GM18907 (cell line): ENCODE data around the gene TMEM259.

Experiments used
- ATAC-seq: cut with Tn5 transposase; IDR thresholded peaks from one replicate; pipeline ENCODE4 v1.9.1; 2021; ENCODE audit warnings: mild to moderate bottlenecking, moderate library complexity; ENCODE audit not compliant: unreplicated experiment

Gene TMEM259

GRCh38 chr19:1055886-1056620, 35.1 kb upstream of the TMEM259 start:
- no peak for ATAC-seq

GRCh38 chr19:1055028-1055425, 34.1 kb upstream of the TMEM259 start:
- ATAC-seq: no peak

GRCh38 chr19:1054102-1055027, 33.4 kb upstream of the TMEM259 start:
- no peak for ATAC-seq

GRCh38 chr19:1053176-1054101, 32.5 kb upstream of the TMEM259 start:
- no peak for ATAC-seq

- no peak for ATAC-seq
These were observed 31.5 kb upstream of the TMEM259 start for GRCh38 chr19:1052349-1052975.

- ATAC-seq: no peak
These were observed 30.9 kb upstream of the TMEM259 start for GRCh38 chr19:1051791-1052190.

GRCh38 chr19:1050989-1051788, 30.3 kb upstream of the TMEM259 start:
- no peak for ATAC-seq

- ATAC-seq: no peak
These were observed 28.9 kb upstream of the TMEM259 start for GRCh38 chr19:1049800-1050199.

GRCh38 chr19:1049106-1049505, 28.2 kb upstream of the TMEM259 start:
- ATAC-seq: no peak

GRCh38 chr19:1047696-1048147, 26.8 kb upstream of the TMEM259 start:
- no peak for ATAC-seq

GRCh38 chr19:1046836-1047695, 26.1 kb upstream of the TMEM259 start:
- ATAC-seq: no peak

GRCh38 chr19:1046117-1046626, 25.2 kb upstream of the TMEM259 start:
- no peak for ATAC-seq

GRCh38 chr19:1045247-1045603, 24.3 kb upstream of the TMEM259 start:
- ATAC-seq: no peak

- ATAC-seq: no peak
These were observed 22.0 kb upstream of the TMEM259 start for GRCh38 chr19:1042689-1043511.

- ATAC-seq: no peak
These were observed 21.1 kb upstream of the TMEM259 start for GRCh38 chr19:1041835-1042685.

- no peak for ATAC-seq
These were observed 20.4 kb upstream of the TMEM259 start for GRCh38 chr19:1041272-1041834.
